ENCODE results near the gene ZNF174. TPM values are rescaled to one million over a fixed set of nuclear protein-coding genes. Genes with fewer than 3 reads are reported as not detected.

The ZNF174 gene
- total RNA-seq, 1 donor from 2014 or later: 8.0 TPM

GRCh38 chr16:3413730-3414379 lies 12.8 kb downstream of the ZNF174 start:
- no peak for DNase-seq (ENCODE audit: low read depth)
- no peaks in the 10 kb centered on the region for H3K27me3 ChIP-seq (ENCODE audit: control insufficient read depth, insufficient read depth, low read length)
- peaks cover 2% of the 10 kb centered on the region for H3K36me3 ChIP-seq (ENCODE audit: control insufficient read depth, insufficient read depth, low read length)
- no peak overlapping the region for H3K4me3 ChIP-seq (ENCODE audit: low read depth, low read length)
- TF ChIP-seq CTCF (IDR thresholded peaks at IDR 0.05; ENCODE audit: insufficient read depth, low read length, poor library complexity, severe bottlenecking): no peak

GRCh38 chr16:3431779-3432219 lies 30.8 kb downstream of the ZNF174 start:
- Histone ChIP-seq H3K4me3 (ENCODE audit: low read depth, low read length) (peak overlapping the region; percentile 20), H3K27me3 (ENCODE audit: control insufficient read depth, insufficient read depth, low read length) (no peaks in the 10 kb centered on the region), H3K36me3 (ENCODE audit: control insufficient read depth, insufficient read depth, low read length) (no peaks in the 10 kb centered on the region)
- no peak for DNase-seq (ENCODE audit: low read depth)
- no peak for TF ChIP-seq CTCF (IDR thresholded peaks at IDR 0.05; ENCODE audit: insufficient read depth, low read length, poor library complexity, severe bottlenecking)

GRCh38 chr16:3434373-3434772 lies 33.4 kb downstream of the ZNF174 start:
- H3K4me3 ChIP-seq (ENCODE audit: low read depth, low read length): no peak overlapping the region
- no peaks in the 10 kb centered on the region for H3K27me3 ChIP-seq (ENCODE audit: control insufficient read depth, insufficient read depth, low read length)
- no peak for TF ChIP-seq CTCF (IDR thresholded peaks at IDR 0.05; ENCODE audit: insufficient read depth, low read length, poor library complexity, severe bottlenecking)
- DNase-seq (ENCODE audit: low read depth): no peak
- H3K36me3 ChIP-seq (ENCODE audit: control insufficient read depth, insufficient read depth, low read length): no peaks in the 10 kb centered on the region

- no peak overlapping the region for H3K4me3 ChIP-seq (ENCODE audit: low read depth, low read length)
- TF ChIP-seq CTCF (IDR thresholded peaks at IDR 0.05; ENCODE audit: insufficient read depth, low read length, poor library complexity, severe bottlenecking): no peak
- no peaks in the 10 kb centered on the region for H3K27me3 ChIP-seq (ENCODE audit: control insufficient read depth, insufficient read depth, low read length)
- no peak for DNase-seq (ENCODE audit: low read depth)
- no peaks in the 10 kb centered on the region for H3K36me3 ChIP-seq (ENCODE audit: control insufficient read depth, insufficient read depth, low read length)
Measured at GRCh38 chr16:3439637-3440036, 38.6 kb downstream of the ZNF174 start.

GRCh38 chr16:3443108-3444031 lies 42.4 kb downstream of the ZNF174 start, which contains the start of the genes NAA60 and ZNF597:
Gene NAA60, plus strand, starts transcription at chr16:3443680. Its CDS starts 32,548 bp downstream, at chr16:3476228.
Gene ZNF597, minus strand, starts transcription at chr16:3443504. Its CDS starts 351 bp downstream, at chr16:3443153.
- TF ChIP-seq CTCF (IDR thresholded peaks at IDR 0.05; ENCODE audit: insufficient read depth, low read length, poor library complexity, severe bottlenecking): no peak
- H3K4me3 ChIP-seq (ENCODE audit: low read depth, low read length): peak within 1 kb of the TSS; percentile 80
- no peaks in the 10 kb centered on the region for H3K36me3 ChIP-seq (ENCODE audit: control insufficient read depth, insufficient read depth, low read length)
- DNase-seq (ENCODE audit: low read depth): peak; percentile 79
- H3K27me3 ChIP-seq (ENCODE audit: control insufficient read depth, insufficient read depth, low read length): no peaks in the 10 kb centered on the region
